ENCODE results near the gene UBALD1.

DNA sequence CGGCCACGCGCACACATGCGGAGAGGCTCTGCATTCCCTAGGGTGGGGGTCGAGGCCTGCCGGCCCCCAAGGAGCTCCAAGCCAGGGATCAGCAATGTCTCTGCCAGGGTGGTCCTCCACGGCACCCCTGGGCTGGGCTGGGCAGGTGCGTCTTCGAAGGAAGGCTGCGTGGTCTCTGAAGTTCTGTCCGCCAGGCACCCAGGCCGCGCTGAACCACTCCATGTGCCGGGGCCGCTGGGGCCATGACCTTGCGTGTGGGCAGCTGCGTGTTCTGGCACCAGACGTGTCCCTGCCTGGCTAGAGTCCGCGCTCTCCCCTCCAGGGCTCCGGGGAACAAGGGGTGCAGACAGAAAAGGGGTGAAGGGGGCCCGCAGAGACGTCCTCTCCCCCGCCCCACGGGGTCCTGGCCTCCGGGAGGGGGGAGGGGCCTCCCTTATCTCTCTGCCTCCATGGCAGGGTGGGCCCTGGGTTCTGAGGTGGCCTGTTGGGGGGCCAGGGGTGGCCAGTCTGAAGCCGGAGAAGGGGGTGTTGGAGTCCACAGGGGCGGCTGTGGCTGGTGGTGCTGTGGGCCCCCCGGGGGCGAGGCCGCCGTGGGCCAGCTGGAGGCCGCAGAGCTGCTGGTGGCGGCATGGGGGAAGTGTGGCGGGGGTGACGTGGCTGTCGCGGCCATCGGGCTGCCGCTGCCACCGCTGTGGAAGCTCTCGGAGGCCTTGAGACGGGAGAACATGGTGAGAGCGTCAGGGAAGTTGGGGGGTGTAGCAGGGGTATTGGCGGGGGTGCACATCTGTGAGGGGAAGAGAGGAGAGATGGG is 5.3 kb downstream of the UBALD1 start:
- TF ChIP-seq, protein P1, sequence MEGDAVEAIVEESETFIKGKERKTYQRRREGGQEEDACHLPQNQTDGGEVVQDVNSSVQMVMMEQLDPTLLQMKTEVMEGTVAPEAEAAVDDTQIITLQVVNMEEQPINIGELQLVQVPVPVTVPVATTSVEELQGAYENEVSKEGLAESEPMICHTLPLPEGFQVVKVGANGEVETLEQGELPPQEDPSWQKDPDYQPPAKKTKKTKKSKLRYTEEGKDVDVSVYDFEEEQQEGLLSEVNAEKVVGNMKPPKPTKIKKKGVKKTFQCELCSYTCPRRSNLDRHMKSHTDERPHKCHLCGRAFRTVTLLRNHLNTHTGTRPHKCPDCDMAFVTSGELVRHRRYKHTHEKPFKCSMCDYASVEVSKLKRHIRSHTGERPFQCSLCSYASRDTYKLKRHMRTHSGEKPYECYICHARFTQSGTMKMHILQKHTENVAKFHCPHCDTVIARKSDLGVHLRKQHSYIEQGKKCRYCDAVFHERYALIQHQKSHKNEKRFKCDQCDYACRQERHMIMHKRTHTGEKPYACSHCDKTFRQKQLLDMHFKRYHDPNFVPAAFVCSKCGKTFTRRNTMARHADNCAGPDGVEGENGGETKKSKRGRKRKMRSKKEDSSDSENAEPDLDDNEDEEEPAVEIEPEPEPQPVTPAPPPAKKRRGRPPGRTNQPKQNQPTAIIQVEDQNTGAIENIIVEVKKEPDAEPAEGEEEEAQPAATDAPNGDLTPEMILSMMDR (optimal IDR thresholded peaks at IDR 0.05 in 1 of 3, IDR thresholded peaks at IDR 0.05 in 1 of 3, conservative IDR thresholded peaks at IDR 0.05 in 1 of 3; ENCODE audit: extremely low read depth in 1 of 3, insufficient read depth in 2 of 3, low read length in 3 of 3): no peak
- TF ChIP-seq EZH2 (IDR thresholded peaks at IDR 0.05; ENCODE audit: low read length): no peak
